CD4-positive, alpha-beta T cell treated with Interleukin-4 for 4 hours (primary cell): ENCODE data around the gene SNX2.
"Not testable (repeated sequence)": the region's sequence is repeated elsewhere in the genome, so short reads cannot be mapped to it uniquely, and the experiment has no call there.

Experiments
- DNase-seq: peaks from one replicate; pipeline ENCODE4 v3.0.0-alpha.2; 2020

The SNX2 gene, protein sequence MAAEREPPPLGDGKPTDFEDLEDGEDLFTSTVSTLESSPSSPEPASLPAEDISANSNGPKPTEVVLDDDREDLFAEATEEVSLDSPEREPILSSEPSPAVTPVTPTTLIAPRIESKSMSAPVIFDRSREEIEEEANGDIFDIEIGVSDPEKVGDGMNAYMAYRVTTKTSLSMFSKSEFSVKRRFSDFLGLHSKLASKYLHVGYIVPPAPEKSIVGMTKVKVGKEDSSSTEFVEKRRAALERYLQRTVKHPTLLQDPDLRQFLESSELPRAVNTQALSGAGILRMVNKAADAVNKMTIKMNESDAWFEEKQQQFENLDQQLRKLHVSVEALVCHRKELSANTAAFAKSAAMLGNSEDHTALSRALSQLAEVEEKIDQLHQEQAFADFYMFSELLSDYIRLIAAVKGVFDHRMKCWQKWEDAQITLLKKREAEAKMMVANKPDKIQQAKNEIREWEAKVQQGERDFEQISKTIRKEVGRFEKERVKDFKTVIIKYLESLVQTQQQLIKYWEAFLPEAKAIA

DNA sequence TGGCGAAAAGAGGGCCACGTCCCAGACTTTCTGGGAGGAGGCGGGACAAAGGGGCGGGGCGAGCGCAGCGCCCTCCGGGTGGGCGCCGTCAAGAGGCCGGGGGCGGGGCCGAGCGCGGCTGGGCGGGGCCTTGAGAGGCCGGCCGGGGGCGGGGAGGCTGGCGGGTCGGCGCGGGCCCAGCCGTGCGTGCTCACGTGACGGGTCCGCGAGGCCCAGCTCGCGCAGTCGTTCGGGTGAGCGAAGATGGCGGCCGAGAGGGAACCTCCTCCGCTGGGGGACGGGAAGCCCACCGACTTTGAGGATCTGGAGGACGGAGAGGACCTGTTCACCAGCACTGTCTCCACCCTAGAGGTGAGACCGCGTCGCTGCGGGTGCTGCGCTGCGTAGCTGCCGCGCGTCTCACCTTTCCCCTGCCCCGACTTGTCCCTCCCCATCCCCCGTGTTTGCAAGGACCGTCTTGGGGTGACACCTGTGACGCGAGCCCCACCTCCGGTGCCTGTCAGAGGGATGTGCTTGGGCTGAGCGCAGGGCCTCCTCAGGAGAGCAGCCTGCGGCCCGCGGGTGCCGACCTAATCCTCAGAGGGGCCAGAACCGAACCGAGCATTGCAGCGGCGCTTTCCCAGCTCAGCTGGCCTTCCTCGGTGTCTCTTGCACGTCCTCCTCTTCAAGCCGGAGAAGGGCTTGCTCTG lies at the start of gene SNX2:
Gene SNX2 (plus strand): TSS at position 220 of the 689 bp plus-strand sequence. CDS start 24 bp downstream, at position 244.
- peak; percentile 84 for DNase-seq

DNA sequence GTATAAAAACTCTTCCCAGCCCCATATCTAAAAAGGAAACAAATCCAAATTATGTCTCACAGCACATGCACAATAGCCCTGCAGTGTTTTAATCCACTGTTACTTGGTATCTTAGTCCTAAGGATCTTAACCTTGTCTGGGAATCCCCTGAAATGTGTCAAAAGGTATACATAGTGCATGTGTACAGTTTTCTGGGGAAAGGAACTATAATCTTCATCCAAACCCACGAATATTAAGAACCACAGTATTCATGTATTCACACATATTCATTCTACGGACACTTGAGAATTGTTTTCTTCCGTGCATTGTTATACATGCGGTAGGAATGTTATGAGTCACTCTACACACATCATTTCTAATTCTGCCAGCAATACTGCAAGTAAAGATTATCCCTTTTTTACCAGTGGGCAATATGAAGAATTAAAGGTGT lies 47.8 kb upstream of the SNX2 start:
- DNase-seq = no peak

DNA sequence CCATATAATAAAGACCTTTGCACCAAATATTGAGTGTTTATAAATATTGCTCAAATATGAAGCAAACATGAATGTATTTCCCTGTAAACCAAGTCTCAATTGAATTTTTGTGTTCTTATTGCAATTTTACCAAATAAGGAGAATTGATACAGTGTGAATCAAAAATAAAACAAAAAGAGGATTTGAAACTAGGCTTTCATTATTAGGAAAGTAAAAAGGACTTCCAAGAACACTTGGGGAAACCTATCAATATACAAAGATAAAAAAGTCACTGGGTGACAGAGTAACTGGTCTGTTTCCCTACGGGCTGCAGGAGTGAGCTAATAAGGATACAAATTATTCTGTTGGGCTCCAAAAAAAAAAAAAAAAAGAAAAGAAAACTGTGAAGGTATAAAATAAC lies 44.8 kb upstream of the SNX2 start:
- DNase-seq = no peak

DNA sequence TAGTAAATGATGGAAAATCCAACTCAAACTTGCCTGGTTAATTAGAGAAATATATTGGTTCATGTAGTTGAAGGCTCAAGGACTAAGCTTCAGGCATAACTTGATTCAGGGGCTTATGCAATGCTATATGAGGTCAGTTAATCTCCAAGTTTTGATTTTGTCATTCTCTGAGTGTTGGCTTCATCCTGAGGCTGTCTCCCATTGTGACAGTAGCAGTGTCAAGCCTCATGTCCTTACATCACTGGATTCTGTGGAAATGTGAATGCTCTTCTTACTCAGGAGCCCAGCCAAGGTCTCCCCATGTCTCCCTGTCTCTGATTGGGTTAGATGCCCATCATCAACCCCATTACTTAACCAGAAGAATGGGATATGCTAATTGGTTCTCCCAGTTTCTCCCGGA lies 44.4 kb upstream of the SNX2 start:
- DNase-seq = no peak

DNA sequence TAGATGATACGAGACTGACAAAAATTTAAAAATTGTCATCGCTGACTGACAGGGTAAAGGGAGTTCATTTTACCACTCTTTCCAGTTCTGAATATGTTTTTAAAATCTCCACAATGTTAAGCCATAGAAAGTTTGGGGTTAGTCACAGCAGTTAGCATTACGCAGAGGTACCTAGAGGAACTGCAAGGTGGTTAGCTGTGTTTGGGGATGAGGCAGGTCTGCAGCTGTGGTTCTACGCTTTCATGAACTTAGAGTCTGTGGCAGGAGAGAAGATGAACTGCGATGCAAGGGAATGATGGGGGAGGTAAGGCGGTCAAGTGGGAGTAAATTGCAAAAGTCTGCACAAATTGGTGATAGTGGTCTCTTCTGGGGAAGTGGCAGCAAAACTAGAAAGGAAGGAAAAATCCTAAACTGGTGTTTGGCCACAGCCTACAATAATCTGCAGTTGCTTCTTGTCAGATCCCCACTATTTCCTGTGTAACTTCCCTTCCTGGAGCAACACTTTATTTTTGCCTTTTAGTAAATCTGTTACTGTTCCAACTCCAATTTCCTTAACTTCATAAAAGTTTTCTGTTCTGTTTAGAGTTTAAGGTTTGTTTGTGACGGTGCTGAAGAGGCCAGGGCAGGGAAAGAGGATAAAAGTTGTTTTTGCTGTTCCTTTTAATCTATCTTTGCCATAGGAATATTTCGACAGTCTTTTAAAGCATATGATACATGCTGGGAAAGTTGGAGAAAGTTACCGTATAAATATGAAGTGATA lies 38.6 kb upstream of the SNX2 start:
- no peak for DNase-seq

DNA sequence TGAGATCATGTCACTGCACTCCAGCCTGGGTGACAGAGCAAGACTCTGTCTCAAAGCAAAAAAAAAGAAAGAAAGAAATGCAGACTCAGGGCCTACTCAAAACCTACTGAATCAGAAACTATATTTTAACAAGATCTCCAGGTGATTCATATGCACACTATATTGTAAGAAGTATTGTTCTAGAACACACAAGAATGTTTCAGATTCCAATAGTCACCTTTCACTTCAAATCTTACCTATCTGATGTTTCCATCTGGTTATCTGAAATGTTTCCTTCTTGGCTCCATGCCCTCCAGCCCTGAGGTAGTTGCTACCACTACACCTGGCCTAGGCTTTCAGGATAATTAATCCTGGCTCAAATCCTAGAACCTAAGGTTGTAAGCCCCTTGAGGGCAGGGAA lies 36.8 kb upstream of the SNX2 start:
- no peak for DNase-seq

DNA sequence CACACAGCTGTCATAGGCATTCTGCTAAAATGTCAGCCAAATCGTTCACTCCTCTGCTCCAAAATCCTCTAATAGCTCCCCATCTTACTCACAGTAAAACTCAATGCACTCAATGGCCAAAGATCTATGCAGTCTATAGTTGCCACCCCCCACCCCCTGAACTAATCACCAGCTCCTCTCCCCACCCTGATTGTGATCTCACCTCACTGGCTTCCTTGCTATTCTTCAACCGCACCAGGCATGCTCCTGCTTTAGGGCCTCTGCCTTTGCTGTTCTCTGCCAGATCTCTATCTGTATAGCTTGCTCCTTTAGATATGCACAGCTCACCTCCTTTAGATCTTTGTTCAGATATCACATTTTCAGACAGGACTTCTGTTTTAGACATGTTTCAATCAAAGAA lies 33.2 kb upstream of the SNX2 start:
- no peak for DNase-seq

DNA sequence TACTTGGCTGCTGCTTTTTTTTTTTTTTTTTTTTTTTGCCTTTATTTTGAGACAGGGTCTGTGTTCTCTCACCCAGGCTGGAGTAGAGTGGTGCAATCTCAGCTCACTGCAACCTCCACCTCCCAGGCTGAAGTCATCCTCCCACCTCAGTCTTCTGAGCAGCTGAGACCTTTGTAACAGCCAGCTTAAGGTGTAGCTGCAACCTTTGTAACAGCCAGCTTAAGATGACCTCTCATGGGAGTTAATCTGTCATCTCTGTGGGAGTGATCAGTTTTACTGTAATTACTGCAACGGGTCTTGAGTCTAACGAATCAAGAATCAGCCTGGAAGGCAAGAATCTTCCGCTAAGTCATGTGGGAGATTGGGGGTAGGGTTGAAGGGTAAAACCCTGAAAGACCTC lies 31.6 kb upstream of the SNX2 start:
- no peak for DNase-seq

DNA sequence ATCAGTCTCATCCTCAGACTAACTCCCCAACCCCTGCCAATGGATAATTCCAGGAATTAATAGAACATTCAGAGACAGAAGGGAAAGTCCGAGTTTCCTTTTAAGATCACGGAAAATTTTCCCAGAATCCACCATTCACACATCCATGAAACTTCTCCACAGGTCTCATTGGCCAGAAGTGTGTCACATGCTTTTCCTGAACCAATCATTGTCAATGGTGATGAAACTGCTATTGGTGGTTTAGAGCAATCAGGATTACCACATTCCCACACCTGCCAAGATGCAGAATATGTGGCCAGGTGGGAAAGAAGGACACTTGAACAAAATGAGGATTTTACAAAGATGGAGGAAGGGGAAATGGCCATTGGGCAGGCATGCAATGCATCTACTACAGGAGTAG lies 29.3 kb upstream of the SNX2 start:
- DNase-seq = no peak

DNA sequence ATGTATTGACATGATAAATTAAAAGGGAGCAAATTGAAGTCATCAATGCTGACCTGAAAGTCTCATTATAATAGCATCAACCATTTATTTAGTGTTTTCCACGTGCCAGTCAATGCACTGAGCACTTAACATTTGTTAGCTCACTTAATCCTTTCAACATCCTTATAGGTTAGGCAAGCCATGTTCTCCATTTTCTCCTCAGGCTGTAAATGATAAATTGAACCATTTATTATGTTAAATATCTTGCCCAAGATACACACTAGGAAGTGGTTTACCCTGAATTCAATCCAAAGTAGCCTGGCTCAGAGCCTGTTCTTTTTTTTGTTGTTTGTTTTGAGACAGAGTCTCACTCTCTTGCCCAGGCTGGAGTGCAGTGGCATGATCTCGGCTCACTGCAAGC lies 25.0 kb upstream of the SNX2 start:
- no peak for DNase-seq

DNA sequence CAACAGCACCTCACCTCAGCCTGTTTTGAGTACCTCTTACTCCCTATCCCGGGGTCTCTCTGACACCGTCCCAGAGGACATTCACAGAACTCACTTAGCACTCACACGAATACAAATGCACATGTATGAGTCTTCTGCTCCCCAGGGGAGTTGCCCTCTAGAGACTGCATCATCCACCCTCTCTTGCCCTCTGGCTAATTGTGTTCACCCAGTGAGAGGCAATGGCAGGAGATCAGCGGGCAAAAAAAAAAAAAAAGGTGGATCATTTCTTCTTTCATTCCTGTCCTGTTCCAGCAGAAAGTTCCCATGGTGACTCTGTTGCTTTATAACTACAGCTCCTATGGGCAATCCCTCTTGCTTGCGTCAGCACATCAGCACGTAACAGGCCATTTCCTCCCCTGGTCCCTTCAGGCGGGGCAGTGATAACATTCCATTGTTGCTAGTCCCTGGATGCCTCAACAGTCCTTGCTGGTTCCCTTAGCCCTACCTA lies 23.5 kb upstream of the SNX2 start:
- DNase-seq = no peak

DNA sequence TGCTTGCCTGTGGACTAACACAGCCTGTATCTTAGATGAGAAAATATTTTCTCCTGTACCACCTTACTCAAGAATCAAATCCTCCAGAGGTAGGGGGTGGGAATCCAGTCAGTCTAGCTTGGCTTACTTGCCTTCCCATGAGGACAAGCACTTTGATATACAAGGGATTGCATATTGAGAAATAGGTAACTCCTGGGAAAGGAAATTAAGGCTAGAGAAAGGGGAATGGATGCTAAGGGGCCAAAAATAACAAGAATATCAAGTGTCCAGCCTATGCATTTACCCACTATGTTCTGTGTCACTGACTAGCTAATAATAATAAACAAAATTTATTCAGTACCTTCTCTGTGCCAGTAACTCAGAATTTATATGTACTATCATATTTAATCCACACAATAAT lies 21.4 kb upstream of the SNX2 start:
- DNase-seq = no peak

DNA sequence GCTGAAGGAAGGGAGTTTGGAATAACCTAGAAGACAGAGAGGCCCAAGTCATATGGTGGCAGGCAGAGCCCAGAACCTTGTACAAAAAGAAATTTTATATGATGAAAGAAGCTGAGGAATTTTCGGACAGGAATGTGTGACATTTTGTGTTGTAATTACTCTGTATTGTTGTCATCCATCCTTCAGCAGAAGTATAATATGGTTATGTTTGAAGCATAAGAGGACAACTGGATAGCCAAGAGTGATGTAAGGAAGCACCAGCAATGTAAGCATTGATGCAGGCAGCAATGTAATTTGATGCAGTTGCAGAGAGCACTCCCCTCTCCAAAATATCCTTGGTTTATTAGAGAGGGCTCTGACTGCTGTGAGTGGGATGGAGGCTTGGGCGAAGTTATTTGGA lies 19.1 kb upstream of the SNX2 start:
- DNase-seq = no peak

DNA sequence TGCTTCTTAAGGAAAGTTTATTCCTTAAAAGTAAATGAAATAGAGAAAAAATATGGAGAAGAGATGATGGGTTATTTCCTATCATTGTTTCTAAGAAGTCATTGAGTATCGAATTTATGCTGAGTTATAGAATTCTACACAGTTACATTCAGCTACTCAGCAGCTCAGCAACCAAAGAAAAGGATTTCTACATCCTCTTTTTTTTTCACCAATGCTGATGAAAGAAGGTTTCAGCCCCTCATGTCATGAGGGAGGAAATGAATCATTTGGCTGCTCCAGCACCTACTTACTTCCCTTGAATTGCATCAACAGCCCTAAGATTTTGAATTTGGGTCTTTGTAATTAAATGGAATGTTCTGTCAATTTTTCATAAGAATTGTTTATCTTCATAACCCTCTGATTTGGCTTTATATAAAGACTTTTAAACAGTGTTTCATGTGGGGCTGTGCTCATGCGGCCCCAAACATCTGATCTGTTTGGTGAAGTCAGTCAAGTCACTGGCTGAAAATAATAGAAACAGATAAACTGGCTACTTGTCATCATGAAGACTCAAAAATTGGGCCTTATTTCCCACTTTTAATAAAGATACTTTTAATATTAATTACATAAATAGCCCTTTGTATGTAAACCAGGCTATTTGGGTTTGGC lies 18.5 kb upstream of the SNX2 start:
- no peak for DNase-seq

DNA sequence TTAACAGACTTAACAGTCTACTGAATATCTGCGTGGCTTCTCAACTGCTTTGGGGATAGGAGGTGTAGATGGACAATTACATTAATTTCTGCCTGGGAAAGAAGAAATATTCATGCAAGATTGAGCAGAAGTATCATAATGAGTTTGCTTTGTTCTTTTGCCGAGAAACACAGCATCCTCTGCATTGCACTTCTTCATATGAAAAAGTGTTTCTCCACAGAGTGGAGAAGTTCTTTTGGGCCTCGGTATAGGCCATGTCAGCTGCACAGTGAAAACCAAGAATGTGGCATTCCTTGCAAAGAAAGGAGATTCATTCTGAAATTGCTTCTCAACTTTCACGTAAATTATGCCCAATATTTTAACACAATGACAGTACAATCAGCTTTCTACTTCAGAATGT lies 17.6 kb upstream of the SNX2 start:
- no peak for DNase-seq

DNA sequence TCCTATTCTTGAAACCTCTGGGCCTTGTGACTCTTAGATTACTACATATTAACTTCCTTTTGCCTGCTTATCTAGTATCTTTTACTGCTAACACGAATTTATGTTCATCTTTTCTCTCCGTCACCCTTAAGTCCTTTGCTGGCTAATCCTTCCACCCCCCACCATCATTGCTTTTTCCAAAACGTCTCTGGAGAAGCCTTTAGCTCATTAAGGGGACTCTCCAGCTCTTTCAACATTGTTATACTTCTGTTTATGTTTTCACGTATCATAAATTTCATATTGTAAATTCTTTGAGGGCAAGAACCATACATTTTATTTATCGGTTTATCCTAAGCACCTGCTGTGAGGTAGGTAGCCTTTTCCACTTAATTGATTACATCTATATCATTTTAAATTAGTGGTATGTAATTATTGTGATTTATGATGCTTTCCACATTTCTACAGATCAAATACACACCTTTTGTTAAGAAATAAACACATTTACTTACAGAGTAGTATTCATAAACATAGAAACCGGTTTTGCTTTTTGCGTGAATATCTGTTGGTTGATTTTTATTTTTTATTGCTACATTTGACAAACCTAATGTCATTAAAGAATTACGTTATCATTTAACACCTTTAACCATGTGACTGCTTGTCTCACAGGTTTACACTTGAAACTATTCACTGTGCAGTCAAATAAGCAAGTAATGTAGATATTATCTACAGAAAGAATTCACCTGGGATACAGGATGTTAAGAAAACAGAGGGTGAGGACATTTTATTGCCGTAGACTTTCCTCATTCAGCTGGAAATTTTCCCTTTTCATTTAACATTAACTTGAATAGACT lies 15.4 kb upstream of the SNX2 start:
- no peak for DNase-seq

DNA sequence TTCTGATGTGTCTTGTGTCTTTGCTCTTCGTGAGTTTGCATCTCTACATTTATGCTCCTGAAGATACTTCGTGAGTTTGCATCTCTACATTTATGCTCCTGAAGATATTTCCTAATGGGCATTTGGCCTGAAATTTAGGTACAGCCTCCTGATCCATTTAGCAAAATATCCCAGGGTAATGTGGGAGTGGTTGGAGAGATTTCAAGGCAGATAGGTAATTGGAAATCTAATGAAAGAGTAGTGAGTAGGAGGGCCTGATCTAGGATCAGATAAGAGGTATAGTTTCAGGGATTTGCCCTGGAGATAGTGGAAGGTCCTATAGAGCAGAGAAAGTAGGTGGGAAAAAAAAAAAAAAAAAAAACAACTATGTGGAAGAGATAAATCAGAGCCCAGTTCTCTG lies 14.6 kb upstream of the SNX2 start:
- no peak for DNase-seq

DNA sequence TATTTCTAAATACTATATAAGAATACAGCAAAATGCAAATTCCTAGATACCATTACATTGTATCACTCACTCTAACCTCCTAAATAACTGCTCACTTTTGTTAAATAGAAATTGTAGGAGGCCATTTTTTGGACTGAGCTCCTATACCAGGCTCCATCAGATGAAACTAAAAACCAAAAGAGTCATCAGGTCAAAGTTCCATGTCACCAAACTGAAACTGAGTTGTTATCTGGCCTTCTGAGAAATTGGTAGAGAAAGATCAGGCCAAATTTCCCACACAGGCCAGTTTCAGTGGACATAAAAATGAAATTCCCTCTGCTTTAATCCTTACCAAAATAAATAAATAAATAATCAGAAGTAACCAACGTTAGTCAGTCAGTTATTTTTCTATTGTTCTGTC lies 13.8 kb upstream of the SNX2 start:
- DNase-seq = no peak

DNA sequence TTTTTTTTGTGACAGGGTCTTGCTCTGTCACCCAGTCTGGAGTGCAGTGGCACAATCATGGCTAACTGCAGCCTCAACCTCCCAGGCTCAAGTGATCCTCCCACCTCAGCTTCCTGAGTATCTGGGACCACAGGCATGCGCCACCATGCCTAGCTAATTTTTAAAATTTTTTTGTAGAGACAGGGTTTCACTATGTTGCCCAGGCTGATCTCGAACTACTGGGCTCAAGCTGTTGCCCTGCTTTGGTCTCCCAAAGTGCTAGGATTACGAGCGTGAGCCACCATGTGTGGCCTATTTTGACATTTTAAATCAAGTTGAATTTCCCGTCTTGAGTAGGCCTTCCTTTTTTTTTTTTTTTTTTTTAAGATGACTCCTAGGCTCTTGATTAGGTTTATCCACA lies 13.0 kb upstream of the SNX2 start:
- not testable (repeated sequence) for DNase-seq

DNA sequence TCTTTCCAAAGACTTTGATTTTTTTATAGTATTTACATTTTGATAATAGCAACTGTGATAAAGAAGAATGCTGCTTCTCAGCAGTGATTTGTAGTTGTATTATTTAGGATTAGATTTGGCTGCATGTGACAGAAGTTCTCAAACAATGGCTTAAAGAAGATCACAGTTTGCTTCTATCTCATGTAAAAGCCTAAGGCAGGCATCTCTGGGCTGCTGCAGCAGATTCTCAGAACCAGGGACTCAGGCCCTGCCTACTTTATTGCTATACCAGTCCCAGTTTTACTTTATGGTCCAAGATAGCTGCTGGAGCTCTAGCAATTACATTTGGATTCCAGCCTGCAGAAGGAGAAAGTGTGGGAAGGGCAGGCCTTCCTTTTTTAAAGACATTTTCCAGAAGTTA lies 8.8 kb upstream of the SNX2 start:
- no peak for DNase-seq

DNA sequence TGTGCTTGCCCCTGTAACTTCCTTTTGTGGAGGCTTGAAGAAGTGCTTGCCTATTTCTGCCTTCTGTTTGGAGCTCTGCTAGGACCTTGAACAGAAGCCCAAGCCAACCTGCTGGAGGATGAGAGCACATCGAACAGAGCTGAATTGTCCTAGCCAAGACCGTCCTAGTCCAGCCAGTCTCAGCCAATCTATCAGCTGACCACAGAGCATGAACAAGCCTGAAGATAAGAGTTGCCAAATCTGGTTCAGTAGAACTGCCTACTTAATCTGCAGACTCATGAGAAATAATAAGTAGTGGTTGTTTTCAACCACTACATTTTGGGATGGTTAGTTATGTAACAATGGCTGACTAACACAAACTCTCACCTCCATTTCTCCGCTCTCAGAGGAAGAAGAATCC lies 4.4 kb upstream of the SNX2 start:
- no peak for DNase-seq

DNA sequence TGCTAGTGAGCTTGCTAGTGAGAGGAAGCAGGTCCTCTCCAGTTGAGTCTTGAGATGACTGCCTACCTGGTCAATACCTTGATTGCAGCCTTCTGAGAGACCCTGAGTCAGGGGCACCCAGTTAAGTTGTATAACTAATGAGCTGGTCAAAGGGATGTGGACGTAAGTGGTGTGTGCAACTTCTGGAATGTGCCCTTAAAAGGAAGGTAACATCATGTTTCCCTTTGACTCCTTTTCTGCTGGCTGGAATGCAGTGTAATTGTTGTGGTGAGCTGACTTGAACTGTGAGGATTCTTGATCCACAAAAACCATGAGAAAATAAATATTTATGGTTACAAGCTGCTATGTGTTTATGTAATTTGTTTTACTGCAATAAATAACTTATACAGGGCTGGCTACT lies 2.4 kb upstream of the SNX2 start:
- no peak for DNase-seq
